Measurements from ENCODE around the gene KRT9. TPM values are rescaled to one million over a fixed set of nuclear protein-coding genes. Genes with fewer than 3 reads are reported as not detected.
"Not testable (repeated sequence)": the region's sequence is repeated elsewhere in the genome, so short reads cannot be mapped to it uniquely, and the experiment has no call there.

KRT9 gene
- total and polyA plus RNA-seq, 12 donors, result 0.14 to 2.1 (median 0.46) TPM; not detected in 8

- Histone ChIP-seq H3K36me3 (replicated peaks in 1 of 2) (no peaks in the 10 kb centered on the region), H3K27ac (no peak overlapping the region), H3K4me1 (replicated peaks in 1 of 2) (no peaks in the 10 kb centered on the region), H3K27me3 (no peaks in the 10 kb centered on the region), H3K4me3 (no peak overlapping the region), H3K9me3 (replicated peaks in 1 of 3) (peaks cover 0 to 9% (median 0%) of the 10 kb centered on the region in 3 donors)
- WGBS, 4 donors, result 89 to 91% (median 90%) methylated on average over 13 to 25 of the region's 25 CpGs
- TF ChIP-seq POLR2A (IDR thresholded peaks at IDR 0.05) (no peak), CTCF (IDR thresholded peaks at IDR 0.05) (no peak)
- no peak for DNase-seq
- intact Hi-C loops (cut with DNase I), result no loop called here
Observed at GRCh38 chr17:41610965-41611640, 39.2 kb upstream of the KRT9 start.

- 19 to 25% (median 24%) methylated on average over 7 to 10 of the region's 10 CpGs for WGBS, 4 donors
- H3K4me1 ChIP-seq (replicated peaks in 1 of 2); H3K9me3 ChIP-seq (replicated peaks in 1 of 3); H3K4me3 ChIP-seq; H3K27me3 ChIP-seq; intact Hi-C loops (cut with DNase I); H3K27ac ChIP-seq; DNase-seq; H3K36me3 ChIP-seq (replicated peaks in 1 of 2): not testable (repeated sequence)
- peak in 1 of 6 experiments; percentile 21 for TF ChIP-seq CTCF (IDR thresholded peaks at IDR 0.05)
Observed at GRCh38 chr17:41610061-41610517, 38.2 kb upstream of the KRT9 start.

GRCh38 chr17:41606930-41607329 is 35.1 kb upstream of the KRT9 start:
- H3K36me3 ChIP-seq (replicated peaks in 1 of 2); H3K27ac ChIP-seq; intact Hi-C loops (cut with DNase I); DNase-seq; H3K4me1 ChIP-seq (replicated peaks in 1 of 2); H3K4me3 ChIP-seq; H3K9me3 ChIP-seq (replicated peaks in 1 of 3); H3K27me3 ChIP-seq: not testable (repeated sequence)
- 63 to 84% (median 74%) methylated on average over 4 of the region's 4 CpGs for WGBS, 4 donors

GRCh38 chr17:41602524-41602923 is 30.7 kb upstream of the KRT9 start:
- DNase-seq, result no peak
- Histone ChIP-seq H3K27me3 (no peaks in the 10 kb centered on the region), H3K4me3 (no peak overlapping the region), H3K27ac (no peak overlapping the region), H3K9me3 (replicated peaks in 1 of 3) (peaks cover 0 to 9% (median 0%) of the 10 kb centered on the region in 3 donors), H3K4me1 (replicated peaks in 1 of 2) (no peaks in the 10 kb centered on the region), H3K36me3 (replicated peaks in 1 of 2) (no peaks in the 10 kb centered on the region)
- no peak for TF ChIP-seq CTCF (IDR thresholded peaks at IDR 0.05)
- no peak for TF ChIP-seq POLR2A (IDR thresholded peaks at IDR 0.05)
- intact Hi-C loops (cut with DNase I), result no loop called here
- 57 to 82% (median 64%) methylated on average over 2 of the region's 2 CpGs for WGBS, 4 donors

- H3K27me3 ChIP-seq, result no peaks in the 10 kb centered on the region
- H3K27ac ChIP-seq, result no peak overlapping the region
- intact Hi-C loops (cut with DNase I), result no loop called here
- no peak overlapping the region for H3K4me3 ChIP-seq
- no peaks in the 10 kb centered on the region for H3K9me3 ChIP-seq (replicated peaks in 1 of 3)
- TF ChIP-seq CTCF (IDR thresholded peaks at IDR 0.05) (no peak), POLR2A (IDR thresholded peaks at IDR 0.05) (no peak)
- no peaks in the 10 kb centered on the region for H3K36me3 ChIP-seq (replicated peaks in 1 of 2)
- no peaks in the 10 kb centered on the region for H3K4me1 ChIP-seq (replicated peaks in 1 of 2)
- no peak for DNase-seq
- WGBS, 4 donors, result 70 to 76% (median 74%) methylated on average over 4 of the region's 4 CpGs
Observed at GRCh38 chr17:41600318-41600717, 28.5 kb upstream of the KRT9 start.

Data from adrenal gland (tissue), 12 donors.